ENCODE results near the gene IL32.

IL32 gene

GRCh38 chr16:3099395-3099731 is 33.9 kb downstream of the IL32 start:
- TF ChIP-seq CTCF (IDR thresholded peaks at IDR 0.05; ENCODE audit: insufficient read depth, low read length, missing control alignments) = no peak
- ChIA-PET CTCF (interaction anchor here (0.8 to 2.7 kb wide), 9 partner anchors 12 to 67 kb away, joined by 3 to 11 read pairs (median 3); no protein-coding TSS in a partner anchor), POLR2A (no interaction called here)
- no peak overlapping the region for H3K4me3 ChIP-seq (ENCODE audit: low read depth, low read length)
- no peak for DNase-seq (ENCODE audit: low read depth, low spot score)

GRCh38 chr16:3099732-3100499 is 34.5 kb downstream of the IL32 start:
- POLR2A ChIA-PET = no interaction called here
- CTCF ChIA-PET = interaction anchor here (0.8 to 5.1 kb wide), 13 partner anchors 7 to 69 kb away, joined by 3 to 27 read pairs (median 4); partner anchors contain the start of gene ZNF205

GRCh38 chr16:3101018-3101840 is 35.8 kb downstream of the IL32 start:
- no peak for DNase-seq (ENCODE audit: low read depth, low spot score)
- no peak overlapping the region for H3K4me3 ChIP-seq (ENCODE audit: low read depth, low read length)
- ChIA-PET CTCF (interaction anchor here (1.0 to 5.1 kb wide), 13 partner anchors 8 to 68 kb away, joined by 3 to 31 read pairs (median 7); partner anchors contain the start of genes ZNF205 and ZNF213), POLR2A (no interaction called here)
- peak; percentile 43 for TF ChIP-seq CTCF (IDR thresholded peaks at IDR 0.05; ENCODE audit: insufficient read depth, low read length, missing control alignments)

More at GRCh38 chr16:3099732-3100499, 34.5 kb downstream of the IL32 start:
- TF ChIP-seq CTCF (IDR thresholded peaks at IDR 0.05; ENCODE audit: insufficient read depth, low read length, missing control alignments) = no peak
- peak; percentile 9 for DNase-seq (ENCODE audit: low read depth, low spot score)
- H3K4me3 ChIP-seq (ENCODE audit: low read depth, low read length) = peak overlapping the region; percentile 33

- DNase-seq (ENCODE audit: low read depth, low spot score) = no peak
- no peak for TF ChIP-seq CTCF (IDR thresholded peaks at IDR 0.05; ENCODE audit: insufficient read depth, low read length, missing control alignments)
- no peak overlapping the region for H3K4me3 ChIP-seq (ENCODE audit: low read depth, low read length)
- CTCF ChIA-PET = interaction anchor here (1.0 to 5.1 kb wide), 7 partner anchors 10 to 49 kb away, joined by 3 to 31 read pairs (median 8); partner anchors contain the start of genes ZNF205 and ZNF213
- POLR2A ChIA-PET = no interaction called here
Measured at GRCh38 chr16:3101841-3102470, 36.5 kb downstream of the IL32 start.

- no peak for DNase-seq (ENCODE audit: low read depth, low spot score)
Measured at GRCh38 chr16:3106205-3106928, 40.9 kb downstream of the IL32 start.

More at GRCh38 chr16:3106205-3106928, 40.9 kb downstream of the IL32 start:
- ChIA-PET CTCF (interaction anchor here (1.0 to 4.7 kb wide), 3 partner anchors 23 to 47 kb away, joined by 3 to 31 read pairs (median 5); no protein-coding TSS in a partner anchor), POLR2A (interaction anchor here (1.2 kb wide), 1 partner anchor 11 kb away, joined by 3 read pairs; no protein-coding TSS in a partner anchor)
- H3K4me3 ChIP-seq (ENCODE audit: low read depth, low read length) = peak overlapping the region; percentile 66
- TF ChIP-seq CTCF (IDR thresholded peaks at IDR 0.05; ENCODE audit: insufficient read depth, low read length, missing control alignments) = no peak
